Retina (tissue), 1 donor: ENCODE results near the gene ZNF853.

ENCODE experiments used
- DNase-seq: peaks from one replicate; pipeline ENCODE4 v3.0.0-alpha.2; 2016

The ZNF853 gene

DNA sequence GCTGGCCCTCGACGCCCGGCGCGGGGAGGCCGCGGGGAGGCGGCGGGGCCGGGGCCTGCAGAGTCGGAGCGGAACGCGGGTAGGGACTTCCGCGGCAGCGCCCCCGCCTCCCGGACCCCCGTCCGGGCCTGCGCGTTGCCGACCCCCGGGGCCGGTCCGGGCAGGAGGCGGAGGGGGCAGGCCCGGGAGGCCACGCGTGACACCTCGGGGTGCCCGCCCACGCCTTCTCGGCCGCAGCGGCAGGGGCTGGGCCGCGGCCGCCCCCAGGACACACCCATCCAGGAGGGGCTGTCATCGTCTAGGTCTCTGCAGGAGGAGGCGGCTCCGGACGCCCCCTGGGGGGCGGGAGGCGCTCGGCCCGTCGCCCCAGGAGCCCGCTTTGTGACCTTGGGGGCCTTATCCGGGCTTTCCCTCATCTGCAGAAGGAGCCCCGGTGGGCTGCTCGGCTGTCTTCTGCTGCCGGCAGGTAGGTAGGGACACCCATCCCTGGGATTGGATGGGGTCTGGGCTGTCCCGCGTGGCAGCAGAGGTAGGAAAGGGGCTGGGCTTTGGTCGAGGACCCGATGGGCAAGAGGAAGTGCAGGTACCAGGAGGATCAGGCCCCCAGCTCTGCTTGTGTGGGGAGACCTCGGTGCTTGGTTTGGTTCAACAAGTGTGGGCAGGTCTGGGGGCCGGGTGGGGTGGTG, 22.3 kb downstream of the ZNF853 start:
- peak; percentile 32 for DNase-seq

- no peak for DNase-seq
These were observed 23.6 kb downstream of the ZNF853 start for GRCh38 chr7:6639032-6639431.

- no peak for DNase-seq
These were observed 24.2 kb downstream of the ZNF853 start for GRCh38 chr7:6639627-6640026.

- no peak for DNase-seq
These were observed 24.9 kb downstream of the ZNF853 start for GRCh38 chr7:6640246-6640721.

- no peak for DNase-seq
These were observed 26.1 kb downstream of the ZNF853 start for GRCh38 chr7:6641305-6642035.

GRCh38 chr7:6642239-6642839, 26.9 kb downstream of the ZNF853 start:
- no peak for DNase-seq

DNA sequence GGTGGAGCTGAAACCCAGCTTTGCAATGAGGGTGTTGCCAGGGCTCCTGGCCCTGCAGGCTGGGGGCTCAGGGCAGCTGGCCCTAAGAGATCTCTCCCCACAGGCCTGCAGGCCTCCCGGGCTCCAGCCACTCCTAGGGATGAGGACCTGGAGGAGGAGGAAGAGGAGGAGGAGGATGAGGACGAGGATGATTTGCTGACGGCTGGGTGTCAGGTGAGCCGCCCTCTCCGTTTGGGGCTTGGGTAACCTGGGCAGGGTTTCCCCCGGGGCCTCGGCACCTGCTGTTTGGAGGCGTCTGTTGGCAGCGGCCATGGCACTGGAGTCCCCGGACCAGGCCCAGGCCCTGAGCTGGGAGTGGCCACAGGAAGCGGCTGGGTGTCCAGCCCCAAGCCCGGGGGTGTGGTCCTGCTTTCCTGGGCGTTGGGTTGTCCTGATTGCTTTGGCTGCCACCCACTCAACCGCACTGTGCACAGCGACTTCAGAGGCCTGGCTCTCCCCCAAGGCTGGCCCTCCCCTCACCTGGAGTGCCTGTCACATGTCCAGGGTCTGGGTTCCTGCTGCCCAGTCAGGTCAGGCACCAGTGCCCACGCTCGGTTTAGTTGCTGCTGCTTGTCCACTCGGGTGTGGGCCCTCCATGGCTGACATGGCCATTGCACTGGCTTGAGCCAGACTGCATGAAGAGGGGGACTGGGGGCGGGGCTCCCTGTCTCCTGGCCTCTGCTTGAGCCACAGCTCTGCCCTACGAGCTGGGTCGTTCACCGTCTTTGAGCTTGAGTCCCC, 27.6 kb downstream of the ZNF853 start:
- no peak for DNase-seq

DNA sequence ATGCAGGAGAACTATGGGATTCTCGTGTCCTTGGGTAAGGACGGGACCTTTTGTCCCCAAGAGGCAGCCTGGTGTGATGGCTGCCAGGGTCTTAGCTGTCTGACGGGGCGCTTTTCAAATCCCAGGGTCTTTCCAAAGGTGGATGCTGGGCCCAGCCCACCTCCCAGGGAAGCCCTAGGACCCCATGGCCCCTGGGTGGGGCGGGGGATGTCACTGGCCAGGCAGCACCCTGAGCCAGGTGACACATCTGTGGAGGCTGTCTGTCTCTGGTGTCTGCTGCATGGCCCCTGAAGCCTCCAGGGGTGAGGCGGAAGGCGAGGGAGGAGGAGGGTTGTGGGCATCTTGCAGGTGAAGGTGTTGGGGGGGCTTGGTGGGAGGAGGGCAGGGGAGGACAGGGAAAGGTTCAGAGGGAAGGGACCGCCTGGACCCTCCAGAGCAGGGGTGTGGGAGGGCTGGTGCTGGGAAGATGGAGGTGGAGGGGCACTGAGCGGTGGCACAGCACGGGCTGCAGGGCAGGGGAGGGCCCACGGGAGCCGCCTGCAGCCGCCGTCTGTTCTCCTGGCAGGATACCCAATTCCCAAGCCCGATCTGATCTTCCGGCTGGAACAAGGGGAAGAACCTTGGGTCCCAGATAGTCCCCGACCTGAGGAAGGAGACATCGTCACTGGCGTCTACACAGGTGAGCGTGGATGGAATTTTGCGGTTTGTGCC, 28.7 kb downstream of the ZNF853 start:
- no peak for DNase-seq

DNA sequence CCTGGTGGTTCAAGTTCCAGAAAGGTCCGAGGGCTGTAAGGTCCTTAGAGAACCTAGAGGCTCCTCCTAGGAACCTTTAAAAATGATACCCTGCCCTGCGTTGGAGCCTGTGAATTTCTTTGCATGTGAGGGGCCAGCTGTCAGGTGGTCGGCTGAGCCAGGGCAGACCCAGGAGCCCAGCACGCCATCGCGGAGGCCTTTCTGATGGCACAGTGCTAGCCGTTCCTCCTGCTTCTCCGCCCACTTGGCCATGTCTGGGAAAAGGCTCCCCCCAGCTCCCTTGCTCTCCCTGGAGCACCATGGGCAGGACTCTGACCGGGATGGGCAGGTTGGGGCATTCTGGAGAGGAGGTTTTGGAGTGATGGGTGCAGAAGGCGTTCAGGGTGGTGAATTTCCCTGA, 29.3 kb downstream of the ZNF853 start:
- no peak for DNase-seq

GRCh38 chr7:6646465-6646864, 31.1 kb downstream of the ZNF853 start:
- no peak for DNase-seq

GRCh38 chr7:6647080-6647479, 31.7 kb downstream of the ZNF853 start:
- DNase-seq = no peak

GRCh38 chr7:6647541-6647940, 32.1 kb downstream of the ZNF853 start:
- DNase-seq = no peak

GRCh38 chr7:6648066-6648814, 32.8 kb downstream of the ZNF853 start:
- DNase-seq = no peak

- no peak for DNase-seq
These were observed 33.4 kb downstream of the ZNF853 start for GRCh38 chr7:6648815-6649104.

- no peak for DNase-seq
These were observed 34.0 kb downstream of the ZNF853 start for GRCh38 chr7:6649241-6649961.

- no peak for DNase-seq
These were observed 34.7 kb downstream of the ZNF853 start for GRCh38 chr7:6650086-6650485.

- no peak for DNase-seq
These were observed 35.2 kb downstream of the ZNF853 start for GRCh38 chr7:6650521-6651011.

- DNase-seq = no peak
These were observed 36.5 kb downstream of the ZNF853 start for GRCh38 chr7:6651851-6652445.

GRCh38 chr7:6652446-6653011, 37.1 kb downstream of the ZNF853 start:
- DNase-seq = no peak
